Measurements from ENCODE around the gene EN2.

DNA sequence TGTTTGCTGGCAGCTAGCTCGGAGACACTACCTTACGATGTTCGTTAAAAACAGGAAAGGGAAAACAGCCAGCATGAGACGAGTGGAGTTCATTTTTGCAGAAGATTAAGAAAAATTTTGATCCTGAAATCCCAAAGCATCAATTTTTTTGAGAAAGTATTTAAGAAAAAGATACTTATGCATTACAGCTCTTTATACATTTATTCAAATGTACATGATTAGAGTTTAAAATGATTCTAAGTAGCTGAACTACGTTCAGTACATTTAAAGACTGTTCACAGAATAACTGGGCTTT is 53.7 kb downstream of the EN2 start:
- TF ChIP-seq POLR2A (IDR thresholded peaks at IDR 0.05) (no peak), EP300 (IDR thresholded peaks at IDR 0.05) (no peak)
- TF ChIP-seq, protein P1, sequence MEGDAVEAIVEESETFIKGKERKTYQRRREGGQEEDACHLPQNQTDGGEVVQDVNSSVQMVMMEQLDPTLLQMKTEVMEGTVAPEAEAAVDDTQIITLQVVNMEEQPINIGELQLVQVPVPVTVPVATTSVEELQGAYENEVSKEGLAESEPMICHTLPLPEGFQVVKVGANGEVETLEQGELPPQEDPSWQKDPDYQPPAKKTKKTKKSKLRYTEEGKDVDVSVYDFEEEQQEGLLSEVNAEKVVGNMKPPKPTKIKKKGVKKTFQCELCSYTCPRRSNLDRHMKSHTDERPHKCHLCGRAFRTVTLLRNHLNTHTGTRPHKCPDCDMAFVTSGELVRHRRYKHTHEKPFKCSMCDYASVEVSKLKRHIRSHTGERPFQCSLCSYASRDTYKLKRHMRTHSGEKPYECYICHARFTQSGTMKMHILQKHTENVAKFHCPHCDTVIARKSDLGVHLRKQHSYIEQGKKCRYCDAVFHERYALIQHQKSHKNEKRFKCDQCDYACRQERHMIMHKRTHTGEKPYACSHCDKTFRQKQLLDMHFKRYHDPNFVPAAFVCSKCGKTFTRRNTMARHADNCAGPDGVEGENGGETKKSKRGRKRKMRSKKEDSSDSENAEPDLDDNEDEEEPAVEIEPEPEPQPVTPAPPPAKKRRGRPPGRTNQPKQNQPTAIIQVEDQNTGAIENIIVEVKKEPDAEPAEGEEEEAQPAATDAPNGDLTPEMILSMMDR (IDR thresholded peaks at IDR 0.05), result no peak

All from gastroesophageal sphincter (tissue), 3 donors.